Upper lobe of right lung (tissue), 1 donor: ENCODE measurements around the gene COX10. TPM values are rescaled to one million over a fixed set of nuclear protein-coding genes. Genes with fewer than 3 reads are reported as not detected.

Experiments
- ATAC-seq: fragments of 200-7000 bp; cut with Tn5 transposase; one replicate; pipeline ENCODE4 v1.9.1; 2020; ENCODE audit warnings: mild to moderate bottlenecking, moderate library complexity
- DNase-seq: peaks from one replicate; pipeline ENCODE4 v3.0.0-alpha.2; 2020
- H3K27ac ChIP-seq: fragments of 200-600 bp; one replicate; pipeline ENCODE4 v1.8.0; 2022
- H3K27me3 ChIP-seq: fragments of 200-600 bp; one replicate; pipeline ENCODE4 v1.8.0; 2022; ENCODE audit warnings: mild to moderate bottlenecking
- H3K36me3 ChIP-seq: fragments of 200-600 bp; one replicate; pipeline ENCODE4 v1.8.0; 2022
- H3K4me1 ChIP-seq: fragments of 200-600 bp; one replicate; pipeline ENCODE4 v1.8.0; 2022
- H3K4me3 ChIP-seq: fragments of 200-600 bp; one replicate; pipeline ENCODE4 v1.8.0; 2022; ENCODE audit warnings: mild to moderate bottlenecking
- H3K9me3 ChIP-seq: fragments of 200-600 bp; one replicate; pipeline ENCODE4 v1.8.0; 2022
- intact Hi-C: fragments of 100-400 bp; cut with DNase I; formaldehyde crosslinking; loops from one replicate; pipeline ENCODE4 v1.11.0; 2022
- total RNA-seq: library from RNA; stranded (reverse); fragmentation: NEBNext Ultra II Directional; extraction: Animal tissue kit (Norgen Biotek cat#: 25700); gene quantifications from one replicate; pipeline ENCODE4 v1.2.1, GENCODE V29; 2021
- TF ChIP-seq, protein P1 (sequence below): fragments of 200-600 bp; IDR thresholded peaks from one replicate; pipeline ENCODE4 v1.8.0; 2022; ENCODE audit warnings: antibody characterized with exemption
- donor health status: DM: no; HTN: yes; CAD: no; lungs with severe emphysema.

Gene COX10
- total RNA-seq, 1 donor from 2014 or later: 13.5 TPM

DNA sequence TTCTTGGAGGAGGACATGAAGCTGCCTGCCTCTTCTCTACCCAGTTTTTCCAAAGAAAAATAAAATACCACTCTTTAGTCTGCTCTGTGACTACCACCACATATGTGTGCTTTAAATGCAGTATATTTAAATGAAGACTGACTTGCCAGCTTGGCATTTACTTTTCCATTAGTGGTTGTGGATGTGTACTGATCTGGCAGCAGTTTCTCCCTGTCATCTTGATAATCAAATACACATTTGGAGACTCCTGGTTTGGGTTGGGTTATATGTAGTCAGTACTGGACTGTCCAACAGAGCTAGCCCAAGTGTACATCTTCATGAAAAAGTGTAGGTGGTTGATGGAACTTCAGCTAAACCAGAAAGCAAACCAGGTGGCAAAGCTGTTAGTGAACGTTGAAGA is 19.9 kb downstream of the COX10 start:
- TF ChIP-seq, protein P1, sequence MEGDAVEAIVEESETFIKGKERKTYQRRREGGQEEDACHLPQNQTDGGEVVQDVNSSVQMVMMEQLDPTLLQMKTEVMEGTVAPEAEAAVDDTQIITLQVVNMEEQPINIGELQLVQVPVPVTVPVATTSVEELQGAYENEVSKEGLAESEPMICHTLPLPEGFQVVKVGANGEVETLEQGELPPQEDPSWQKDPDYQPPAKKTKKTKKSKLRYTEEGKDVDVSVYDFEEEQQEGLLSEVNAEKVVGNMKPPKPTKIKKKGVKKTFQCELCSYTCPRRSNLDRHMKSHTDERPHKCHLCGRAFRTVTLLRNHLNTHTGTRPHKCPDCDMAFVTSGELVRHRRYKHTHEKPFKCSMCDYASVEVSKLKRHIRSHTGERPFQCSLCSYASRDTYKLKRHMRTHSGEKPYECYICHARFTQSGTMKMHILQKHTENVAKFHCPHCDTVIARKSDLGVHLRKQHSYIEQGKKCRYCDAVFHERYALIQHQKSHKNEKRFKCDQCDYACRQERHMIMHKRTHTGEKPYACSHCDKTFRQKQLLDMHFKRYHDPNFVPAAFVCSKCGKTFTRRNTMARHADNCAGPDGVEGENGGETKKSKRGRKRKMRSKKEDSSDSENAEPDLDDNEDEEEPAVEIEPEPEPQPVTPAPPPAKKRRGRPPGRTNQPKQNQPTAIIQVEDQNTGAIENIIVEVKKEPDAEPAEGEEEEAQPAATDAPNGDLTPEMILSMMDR: no peak
- Histone ChIP-seq H3K4me3 (no peak overlapping the region), H3K27ac (no peak overlapping the region), H3K27me3 (no peaks in the 10 kb centered on the region), H3K9me3 (no peaks in the 10 kb centered on the region), H3K4me1 (peaks cover 5% of the 10 kb centered on the region), H3K36me3 (no peaks in the 10 kb centered on the region)
- DNase-seq (no peak), ATAC-seq (no peak)
- intact Hi-C loops: no loop called here

DNA sequence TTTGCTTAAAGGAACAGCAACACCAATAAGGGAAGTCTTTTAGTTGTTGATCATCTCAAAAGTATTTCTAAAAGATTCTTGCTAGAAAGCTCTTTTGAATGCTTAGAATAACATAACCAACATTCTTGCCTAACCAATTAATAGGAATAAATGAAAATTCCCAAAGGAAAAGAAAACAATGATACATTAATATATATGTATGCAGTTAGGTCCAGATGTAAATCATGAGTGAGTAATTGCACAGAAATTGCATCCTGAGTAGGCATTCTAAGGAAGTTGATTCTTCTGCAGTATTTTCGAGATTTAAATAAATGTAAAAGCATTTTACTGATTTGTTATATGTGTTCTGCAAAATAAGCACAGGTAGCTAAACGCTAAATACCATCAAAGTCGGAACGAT is 22.1 kb downstream of the COX10 start:
- ATAC-seq: no peak
- intact Hi-C loops: no loop called here
- no peaks in the 10 kb centered on the region for H3K9me3 ChIP-seq

DNA sequence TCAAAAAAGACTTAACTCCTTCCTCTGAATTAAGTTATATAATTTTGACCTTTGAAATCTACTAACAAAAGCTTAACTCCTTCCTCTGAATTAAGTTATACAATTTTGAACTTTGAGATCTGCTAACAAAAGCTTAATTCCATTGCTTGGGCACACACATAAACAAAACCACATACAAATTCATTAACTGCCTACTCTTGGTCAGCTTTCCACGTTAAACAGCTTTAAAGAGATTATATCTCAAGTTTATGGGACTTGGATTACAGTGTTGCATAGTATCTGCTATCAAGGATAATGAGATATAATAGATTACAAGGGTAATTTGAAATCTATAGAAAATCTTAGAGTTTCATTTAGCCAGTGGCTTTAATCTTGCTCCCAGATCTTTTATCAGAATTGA is 23.5 kb downstream of the COX10 start:
- intact Hi-C loops: no loop called here
- Histone ChIP-seq H3K4me3 (no peak overlapping the region), H3K36me3 (no peaks in the 10 kb centered on the region), H3K9me3 (no peaks in the 10 kb centered on the region), H3K27ac (no peak overlapping the region), H3K4me1 (peaks cover 5% of the 10 kb centered on the region), H3K27me3 (no peaks in the 10 kb centered on the region)
- ATAC-seq: no peak
- TF ChIP-seq, protein P1: no peak
- DNase-seq: no peak

More for the DNA sequence above, 22.1 kb downstream of the COX10 start:
- no peak overlapping the region for H3K27ac ChIP-seq
- no peaks in the 10 kb centered on the region for H3K27me3 ChIP-seq
- H3K4me1 ChIP-seq: peaks cover 5% of the 10 kb centered on the region
- no peak overlapping the region for H3K4me3 ChIP-seq
- DNase-seq: no peak
- H3K36me3 ChIP-seq: no peaks in the 10 kb centered on the region
- TF ChIP-seq, protein P1: no peak

DNA sequence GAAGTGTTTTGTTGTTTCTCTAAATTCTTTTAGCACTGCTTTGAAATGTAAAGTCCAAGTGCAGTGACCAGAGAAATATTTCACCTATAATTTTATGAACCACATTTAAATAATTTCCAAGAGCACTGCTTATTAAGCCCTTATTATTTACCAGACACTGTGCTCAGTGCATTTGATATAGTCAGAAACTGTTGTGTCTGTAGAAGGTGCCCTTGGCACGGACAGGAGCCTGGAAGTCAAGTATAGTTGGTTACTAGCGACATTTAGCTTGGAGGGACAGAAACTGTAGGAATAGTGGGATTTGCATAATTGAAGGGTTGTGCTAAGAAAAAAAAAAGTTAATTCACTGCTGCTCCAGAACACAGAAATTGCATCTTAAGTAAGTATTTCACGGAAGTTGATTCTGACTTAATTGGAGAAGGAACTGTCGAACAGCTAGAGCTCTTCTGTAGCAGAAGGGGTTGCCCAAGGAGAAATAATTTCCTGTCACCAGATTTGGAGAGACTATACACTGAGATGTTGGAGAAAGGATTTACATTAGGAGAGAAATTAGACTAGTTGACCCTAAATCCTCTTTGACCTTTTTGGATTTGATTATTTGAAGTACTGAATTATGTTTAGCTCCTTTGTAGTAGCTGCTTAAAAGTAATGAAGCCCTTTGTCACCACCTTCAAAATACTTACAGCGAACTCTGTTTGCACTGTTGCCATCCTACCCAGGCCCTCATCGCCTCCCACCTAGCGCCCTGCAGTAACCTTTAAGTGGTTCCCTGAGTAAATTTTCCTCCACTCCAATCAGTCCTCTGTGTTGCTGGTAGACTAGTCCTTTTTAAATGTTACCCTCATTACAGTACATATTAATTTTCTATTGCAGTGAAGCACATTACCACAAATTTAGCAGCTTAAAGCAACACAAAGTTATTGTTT is 25.6 kb downstream of the COX10 start:
- H3K27me3 ChIP-seq: no peaks in the 10 kb centered on the region
- no peak overlapping the region for H3K4me3 ChIP-seq
- intact Hi-C loops: no loop called here
- no peaks in the 10 kb centered on the region for H3K36me3 ChIP-seq
- no peaks in the 10 kb centered on the region for H3K9me3 ChIP-seq
- TF ChIP-seq, protein P1: no peak
- H3K27ac ChIP-seq: no peak overlapping the region
- peaks cover 5% of the 10 kb centered on the region for H3K4me1 ChIP-seq
- DNase-seq (no peak), ATAC-seq (peak; percentile 63)

DNA sequence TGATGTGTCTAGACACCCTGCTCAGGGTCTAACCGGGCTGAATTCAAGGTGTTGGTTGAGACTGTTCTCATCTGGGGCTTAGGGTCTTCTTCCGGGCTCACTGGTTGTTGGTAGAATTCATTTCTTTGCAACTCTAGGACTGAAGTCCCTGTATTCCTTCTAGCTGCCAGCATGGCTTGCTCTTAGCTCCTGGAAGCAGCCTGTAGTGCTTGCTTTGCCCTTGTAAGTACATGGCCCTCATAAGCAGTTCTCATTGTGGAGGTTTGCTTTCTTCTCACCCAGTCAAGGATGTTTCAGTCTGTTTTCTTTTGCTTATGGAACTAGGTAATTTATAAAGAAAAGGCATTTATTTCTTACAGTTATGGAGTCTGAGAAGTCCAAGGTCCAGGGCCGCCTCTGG is 26.3 kb downstream of the COX10 start:
- Histone ChIP-seq H3K27ac (no peak overlapping the region), H3K4me1 (peaks cover 5% of the 10 kb centered on the region), H3K4me3 (no peak overlapping the region), H3K9me3 (no peaks in the 10 kb centered on the region), H3K36me3 (no peaks in the 10 kb centered on the region), H3K27me3 (no peaks in the 10 kb centered on the region)
- intact Hi-C loops: no loop called here
- peak; percentile 90 for ATAC-seq
- DNase-seq: no peak
- TF ChIP-seq, protein P1: no peak
